Colon (tissue), 2 donors: ENCODE measurements around the gene TPCN2.

Source experiments
- FAIRE-seq: peaks from 2 replicates; lab custom pipeline; 2012; peaks lifted over from hg19 to GRCh38; lab: Jason Lieb, UNC
- donor health status: control.
- donor health status: control.

Gene TPCN2

GRCh38 chr11:69152733-69153421 is 104.1 kb downstream of the TPCN2 start:
- no peak for FAIRE-seq

DNA sequence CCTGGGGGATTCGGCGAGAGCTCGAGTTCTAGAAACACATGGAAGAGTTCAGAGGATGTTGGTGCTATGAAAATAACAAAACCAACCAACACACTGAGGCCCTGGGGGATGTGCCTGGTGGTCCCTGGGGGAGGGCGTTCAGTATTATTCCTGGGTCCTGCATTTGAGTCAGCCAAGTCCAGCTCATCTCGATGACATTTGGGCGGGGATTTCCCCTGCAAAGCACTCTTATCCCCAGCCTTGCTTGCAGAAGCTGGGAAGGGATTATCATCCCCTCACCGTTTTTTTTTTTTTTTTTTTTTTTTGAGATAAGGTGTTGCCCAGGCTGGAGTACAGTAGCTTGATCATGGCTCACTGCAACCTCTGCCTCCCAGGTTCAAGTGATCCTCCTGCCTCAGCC is 104.9 kb downstream of the TPCN2 start:
- no peak for FAIRE-seq

DNA sequence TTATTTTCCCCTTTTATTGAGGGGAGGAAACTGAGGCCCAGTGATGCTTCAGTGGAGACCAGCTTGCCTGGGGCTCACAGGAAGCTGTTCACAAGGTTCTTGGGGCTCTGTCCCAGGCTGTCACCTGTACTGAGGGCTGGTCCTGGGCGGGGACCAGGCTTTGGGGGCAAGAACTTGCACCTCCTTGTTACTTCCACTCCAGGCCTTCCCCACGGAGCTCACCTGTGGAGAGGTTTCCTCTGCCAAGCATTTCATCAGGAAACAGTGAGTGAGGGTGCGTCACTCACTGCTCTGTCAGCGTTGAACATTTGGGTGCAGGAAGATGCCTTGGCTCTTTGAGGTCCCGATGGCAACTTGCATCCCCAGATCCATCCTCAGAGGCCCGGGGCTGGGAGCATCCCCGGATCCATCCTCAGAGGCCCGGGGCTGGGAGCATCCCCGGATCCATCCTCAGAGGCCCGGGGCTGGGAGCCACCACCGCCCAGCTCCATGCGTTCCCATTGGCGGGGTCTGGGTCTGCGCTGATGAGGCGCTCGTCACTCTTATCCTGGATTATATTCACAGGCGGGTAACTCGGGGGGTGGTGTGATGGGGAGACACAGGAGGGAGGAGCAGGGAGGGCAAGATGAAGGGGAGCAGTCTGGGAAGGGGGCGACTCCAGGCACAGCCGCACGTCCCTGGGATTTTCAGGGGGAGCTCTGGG is 105.6 kb downstream of the TPCN2 start:
- FAIRE-seq: no peak

GRCh38 chr11:69154938-69155301 is 106.2 kb downstream of the TPCN2 start:
- FAIRE-seq: no peak

- FAIRE-seq: no peak
These were observed 106.8 kb downstream of the TPCN2 start, which contains the start of gene SMIM38 for GRCh38 chr11:69155302-69156234. TSS of gene SMIM38 (plus strand) at chr11:69155935. CDS start at chr11:69157847, 1,912 bp downstream.

DNA sequence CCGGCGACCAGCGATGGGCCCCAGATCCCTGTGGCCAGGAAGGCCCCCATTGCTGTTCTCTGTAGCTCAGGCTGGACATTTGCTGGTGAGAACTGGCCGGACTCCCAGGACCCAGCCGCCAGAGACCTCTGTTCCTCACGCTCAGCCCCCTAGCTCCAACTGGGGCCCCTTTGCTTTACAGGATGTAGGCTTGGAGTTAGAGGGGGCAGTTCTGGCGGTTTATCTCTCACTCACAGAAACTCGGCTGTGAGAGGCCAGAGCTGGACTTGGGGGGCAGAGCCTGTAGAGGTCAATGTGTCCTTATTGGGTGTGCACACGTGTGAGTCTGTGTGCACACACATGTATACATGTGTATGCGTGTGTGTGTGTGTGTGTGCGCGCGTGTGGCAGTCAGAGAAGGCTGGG is 107.5 kb downstream of the TPCN2 start:
- no peak for FAIRE-seq

DNA sequence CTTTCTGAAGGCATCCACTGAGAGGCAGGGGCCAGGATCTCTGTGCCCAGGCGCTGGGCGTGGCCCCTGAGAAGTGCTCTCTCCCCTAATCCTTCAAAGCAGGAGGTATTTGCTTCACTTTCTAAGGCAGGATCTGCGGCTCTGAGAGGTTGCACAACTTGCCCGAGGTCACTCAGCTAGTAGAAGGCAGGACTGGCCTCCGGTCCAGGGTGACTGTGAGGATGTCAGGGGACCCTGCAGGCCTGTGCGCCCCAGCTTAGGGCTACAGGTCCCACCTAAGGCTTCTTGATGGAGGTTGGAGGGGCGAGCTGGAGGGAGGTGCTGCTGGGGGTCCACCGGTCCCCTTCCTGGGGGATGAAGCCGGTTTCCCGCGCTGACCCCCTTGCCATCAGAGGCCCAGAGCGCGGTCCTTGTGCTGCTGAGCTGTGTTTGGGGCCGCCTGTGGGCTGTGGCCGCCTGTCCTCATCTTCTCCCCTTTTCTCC is 108.0 kb downstream of the TPCN2 start:
- FAIRE-seq: no peak

- FAIRE-seq: no peak
These were observed 108.6 kb downstream of the TPCN2 start for GRCh38 chr11:69157156-69157821.

DNA sequence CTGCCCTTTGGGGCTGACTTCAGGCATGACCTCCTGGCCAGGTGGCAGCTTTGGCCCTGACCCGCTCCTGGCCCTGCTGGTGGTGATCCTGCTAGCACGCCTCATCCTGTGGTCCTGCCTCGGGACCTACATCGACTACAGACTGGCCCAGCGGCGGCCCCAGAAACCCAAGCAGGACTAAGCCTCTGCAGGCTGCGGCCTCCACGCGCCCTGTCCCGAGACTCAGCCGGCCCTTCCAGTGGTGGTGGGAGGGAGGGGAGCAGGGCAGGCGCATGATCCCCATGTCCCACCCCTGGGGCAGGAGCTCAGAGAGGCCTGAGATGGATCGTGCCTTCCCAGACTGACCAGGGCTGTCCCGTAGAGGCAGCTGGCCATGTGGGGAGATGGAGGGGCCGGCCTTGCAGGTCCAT is 109.1 kb downstream of the TPCN2 start:
- no peak for FAIRE-seq

DNA sequence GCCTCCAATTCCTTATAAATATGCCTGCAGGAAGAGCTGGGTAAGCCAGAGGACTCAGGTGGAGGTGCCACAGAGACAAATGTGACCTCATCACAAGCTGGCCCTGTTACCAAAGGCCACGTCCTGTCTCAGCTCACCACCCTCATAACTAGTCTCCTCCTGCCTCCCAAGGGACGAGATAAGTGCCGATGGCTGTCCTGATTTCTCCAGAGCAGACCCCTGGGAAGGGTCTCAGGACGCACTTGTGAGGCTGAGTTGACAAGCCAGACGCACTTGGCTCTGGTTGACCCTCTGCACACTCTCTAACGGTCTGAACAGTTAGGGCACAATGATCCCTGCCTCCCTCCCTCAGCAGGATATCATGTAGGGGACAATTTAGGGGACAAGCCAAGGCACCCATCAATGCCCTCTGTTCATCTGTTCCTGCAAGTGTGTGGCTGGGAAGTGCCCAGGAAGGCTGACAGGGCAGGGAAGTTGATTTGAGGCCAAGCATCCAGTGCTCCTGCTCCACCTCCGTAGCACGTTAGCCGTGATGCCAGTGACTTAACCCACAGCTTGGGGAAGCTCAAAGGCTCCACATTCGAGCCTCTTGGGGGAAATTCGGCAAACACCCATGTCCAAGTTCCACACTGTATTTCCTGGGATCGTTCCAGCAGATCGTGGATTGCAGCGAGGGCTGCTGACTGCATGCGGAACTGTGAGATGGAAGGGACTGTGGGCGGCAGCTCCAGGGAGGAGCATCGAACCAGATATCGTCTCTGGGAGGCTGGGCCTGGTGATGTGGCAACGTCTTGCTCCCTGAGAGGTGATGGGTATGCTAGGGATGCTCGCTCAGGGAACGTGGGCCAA is 109.8 kb downstream of the TPCN2 start:
- no peak for FAIRE-seq

DNA sequence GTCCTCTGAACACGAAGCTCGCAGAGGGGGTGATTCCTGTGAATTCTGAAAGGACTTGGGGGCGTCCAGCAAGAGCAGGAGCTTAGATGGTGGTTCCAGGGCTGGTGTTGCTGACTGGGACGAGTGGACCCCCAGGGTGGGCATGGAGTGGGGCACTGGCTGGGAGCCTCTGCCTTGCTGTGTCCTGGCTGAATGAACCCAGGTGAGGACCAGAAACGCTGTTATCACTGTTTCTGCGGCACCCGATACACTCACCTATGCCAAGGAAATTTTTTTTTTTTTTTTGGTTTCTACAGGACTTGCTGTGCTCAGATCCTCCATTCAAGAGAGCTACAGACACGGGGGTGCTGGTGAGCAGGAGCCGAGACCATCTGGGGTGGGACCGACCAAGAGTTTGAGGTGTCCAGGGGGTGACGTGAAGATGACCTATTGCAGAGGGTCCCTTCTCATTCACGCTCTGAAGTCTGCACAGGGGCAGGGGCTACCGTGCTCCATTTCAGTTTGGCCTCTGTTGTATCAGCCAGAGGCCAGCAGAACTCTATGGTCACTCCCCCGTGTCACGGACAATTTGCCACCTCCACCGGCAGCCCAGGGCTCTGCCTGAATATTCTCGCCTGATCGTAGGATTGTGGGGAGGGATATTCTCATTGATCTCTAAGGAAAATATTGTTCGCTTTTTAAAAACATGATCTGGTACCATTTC is 110.6 kb downstream of the TPCN2 start:
- no peak for FAIRE-seq

GRCh38 chr11:69160296-69161116 is 111.8 kb downstream of the TPCN2 start:
- no peak for FAIRE-seq

- no peak for FAIRE-seq
These were observed 112.3 kb downstream of the TPCN2 start for GRCh38 chr11:69161117-69161407.

DNA sequence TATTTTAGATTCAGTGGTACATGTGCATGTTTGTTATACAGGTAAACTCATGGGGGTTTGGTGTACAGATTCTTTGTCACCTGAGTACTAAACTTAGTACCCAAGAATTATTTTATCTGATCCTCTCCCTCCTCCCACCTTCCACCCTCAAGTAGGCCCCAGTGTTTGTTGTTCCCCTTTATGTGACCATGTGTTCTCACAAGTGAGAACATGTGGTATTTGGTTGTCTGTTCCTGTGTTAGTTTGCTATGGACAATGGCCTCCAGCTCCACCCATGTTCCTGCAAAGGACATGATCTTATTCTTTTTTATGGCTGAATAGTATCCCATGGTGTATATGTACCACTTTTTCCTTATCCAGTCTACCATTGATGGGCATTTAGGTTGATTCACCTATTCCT is 113.8 kb downstream of the TPCN2 start:
- FAIRE-seq: no peak

GRCh38 chr11:69163842-69164241 is 115.1 kb downstream of the TPCN2 start:
- no peak for FAIRE-seq

GRCh38 chr11:69164824-69165223 is 116.1 kb downstream of the TPCN2 start:
- no peak for FAIRE-seq

GRCh38 chr11:69165775-69166174 is 117.0 kb downstream of the TPCN2 start:
- no peak for FAIRE-seq

- no peak for FAIRE-seq
These were observed 117.7 kb downstream of the TPCN2 start for GRCh38 chr11:69166218-69167115.
